ENCODE results near the gene DLGAP1. TPM values are rescaled to one million over a fixed set of nuclear protein-coding genes. Genes with fewer than 3 reads are reported as not detected.

The DLGAP1 gene
- total RNA-seq, 1 donor from 2014 or later, result 3.7 TPM

DNA sequence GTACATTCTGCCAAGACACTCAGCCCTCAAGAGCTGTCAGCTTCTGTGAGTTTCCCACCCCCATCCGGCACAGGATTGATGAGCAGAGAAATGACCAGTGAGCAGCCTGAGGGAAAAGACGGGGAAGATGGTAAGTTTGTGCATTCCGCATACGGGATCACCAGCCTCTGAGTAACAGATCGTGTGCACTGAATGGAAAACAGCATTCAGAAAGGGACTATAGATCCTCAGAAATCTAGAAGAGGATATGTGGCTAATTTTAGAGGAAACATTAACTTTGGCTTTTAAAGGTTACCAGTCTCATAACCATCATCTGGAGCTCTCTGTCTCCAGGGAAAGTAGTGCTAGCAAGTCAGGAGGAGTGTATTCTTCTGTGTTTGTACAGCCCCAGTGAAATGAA is 679.1 kb downstream of the DLGAP1 start:
- Mint-ChIP-seq H3K36me3 (no peaks in the 10 kb centered on the region), H3K27ac (no peak overlapping the region), H3K4me3 (no peak overlapping the region), H3K27me3 (peaks cover 3% of the 10 kb centered on the region), H3K9me3 (no peaks in the 10 kb centered on the region), H3K4me1 (ENCODE audit: unreplicated experiment) (peaks cover 25% of the 10 kb centered on the region)
- DNase-seq (ENCODE audit: extremely low spot score, unreplicated experiment), result no peak
- no peak for TF ChIP-seq CTCF (conservative IDR thresholded peaks at IDR 0.05)

GRCh38 chr18:3773303-3773702 is 681.8 kb downstream of the DLGAP1 start:
- no peak for DNase-seq (ENCODE audit: extremely low spot score, unreplicated experiment)
- peaks cover 27% of the 10 kb centered on the region for H3K4me1 Mint-ChIP-seq (ENCODE audit: unreplicated experiment)
- peak; percentile 42 for TF ChIP-seq CTCF (conservative IDR thresholded peaks at IDR 0.05)
- no peaks in the 10 kb centered on the region for H3K9me3 Mint-ChIP-seq
- peaks cover 16% of the 10 kb centered on the region for H3K27me3 Mint-ChIP-seq
- no peaks in the 10 kb centered on the region for H3K36me3 Mint-ChIP-seq
- peak overlapping the region; percentile 51 for H3K27ac Mint-ChIP-seq
- H3K4me3 Mint-ChIP-seq, result peak overlapping the region; percentile 27

DNA sequence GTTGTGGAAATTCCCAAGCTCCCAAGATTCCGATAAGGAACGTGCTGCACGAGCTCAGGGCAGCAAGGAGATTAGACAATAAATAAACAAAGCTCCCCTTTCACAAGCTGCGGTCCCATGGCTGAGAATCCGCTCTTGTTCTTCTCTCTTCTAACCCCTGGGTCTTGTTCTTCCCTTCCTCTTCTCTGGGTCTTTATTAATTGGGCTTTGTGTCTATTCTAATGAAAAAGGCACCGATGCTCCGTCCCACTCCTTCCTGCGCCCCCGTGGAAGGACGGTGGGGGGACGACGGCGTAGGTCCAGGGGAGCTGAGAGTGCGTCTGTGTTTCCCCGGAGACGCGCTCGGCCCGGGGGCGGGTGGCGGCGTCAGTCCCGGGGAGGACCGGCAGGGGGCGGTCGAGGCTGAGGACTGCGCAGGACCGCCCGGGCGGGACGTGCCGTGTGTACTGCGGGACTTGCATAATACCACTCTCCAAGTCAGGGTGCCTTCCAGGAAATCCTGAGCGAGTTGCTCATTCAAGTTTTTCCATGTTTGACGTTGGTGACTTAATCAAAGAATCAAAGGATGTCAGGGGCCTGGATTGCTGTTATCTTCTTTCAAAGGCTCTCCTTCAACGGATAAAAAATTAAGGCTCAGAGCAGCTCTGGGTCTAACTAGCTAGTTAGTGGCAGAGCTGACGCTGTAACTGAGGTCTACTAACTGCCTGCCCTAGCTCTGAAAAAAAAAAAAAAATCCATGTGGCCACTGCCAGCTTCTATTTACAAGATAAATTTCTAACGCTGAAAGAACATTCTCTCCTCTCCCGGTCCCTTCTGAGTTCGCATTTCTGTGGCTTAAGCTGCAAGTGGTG is 683.8 kb downstream of the DLGAP1 start:
- no peaks in the 10 kb centered on the region for H3K36me3 Mint-ChIP-seq
- peaks cover 4% of the 10 kb centered on the region for H3K9me3 Mint-ChIP-seq
- peaks cover 16% of the 10 kb centered on the region for H3K27me3 Mint-ChIP-seq
- H3K4me3 Mint-ChIP-seq, result peak overlapping the region; percentile 89
- DNase-seq (ENCODE audit: extremely low spot score, unreplicated experiment), result peak; percentile 93
- H3K27ac Mint-ChIP-seq, result peak overlapping the region; percentile 82
- peak; percentile 98 for TF ChIP-seq CTCF (conservative IDR thresholded peaks at IDR 0.05)
- peaks cover 21% of the 10 kb centered on the region for H3K4me1 Mint-ChIP-seq (ENCODE audit: unreplicated experiment)

GRCh38 chr18:3761266-3761665 is 693.8 kb downstream of the DLGAP1 start:
- Mint-ChIP-seq H3K36me3 (peaks cover 4% of the 10 kb centered on the region), H3K4me3 (no peak overlapping the region), H3K27me3 (no peaks in the 10 kb centered on the region), H3K4me1 (ENCODE audit: unreplicated experiment) (peaks cover 9% of the 10 kb centered on the region), H3K27ac (no peak overlapping the region), H3K9me3 (peaks cover 13% of the 10 kb centered on the region)
- no peak for TF ChIP-seq CTCF (conservative IDR thresholded peaks at IDR 0.05)
- no peak for DNase-seq (ENCODE audit: extremely low spot score, unreplicated experiment)

- H3K27me3 Mint-ChIP-seq, result no peaks in the 10 kb centered on the region
- H3K27ac Mint-ChIP-seq, result no peak overlapping the region
- H3K4me1 Mint-ChIP-seq (ENCODE audit: unreplicated experiment), result peaks cover 9% of the 10 kb centered on the region
- H3K4me3 Mint-ChIP-seq, result no peak overlapping the region
- H3K9me3 Mint-ChIP-seq, result peaks cover 9% of the 10 kb centered on the region
- DNase-seq (ENCODE audit: extremely low spot score, unreplicated experiment), result no peak
- peaks cover 4% of the 10 kb centered on the region for H3K36me3 Mint-ChIP-seq
- TF ChIP-seq CTCF (conservative IDR thresholded peaks at IDR 0.05), result no peak
Measured at GRCh38 chr18:3760741-3761140, 694.4 kb downstream of the DLGAP1 start.

Measured in type B pancreatic cell (in vitro differentiated cells).